DOHH2 (cell line): Measurements from ENCODE around the gene BROX.
"Not testable (repeated sequence)": the region's sequence is repeated elsewhere in the genome, so short reads cannot be mapped to it uniquely, and the experiment has no call there.

Source experiments
- H3F3A ChIP-seq: fragments of 200-600 bp; sonication (generic), shearing (Covaris generic); 2 replicates; pipeline ENCODE4 v1.6.0; 2016; ENCODE audit warnings: antibody characterized with exemption, mild to moderate bottlenecking; ENCODE audit not compliant: control insufficient read depth, insufficient read depth
- H3K27ac ChIP-seq: fragments of 200-600 bp; sonication (generic); 2 replicates; pipeline ENCODE4 v1.5.1; 2014; ENCODE audit warnings: low read depth, mild to moderate bottlenecking, low read length, moderate library complexity
- H3K27me3 ChIP-seq: fragments of 200-600 bp; sonication (generic); 2 replicates; pipeline ENCODE4 v1.6.1; 2014; ENCODE audit warnings: mild to moderate bottlenecking, low read length, mixed read lengths; ENCODE audit not compliant: control insufficient read depth
- H3K36me3 ChIP-seq: fragments of 200-600 bp; sonication (generic); 2 replicates; pipeline ENCODE4 v1.6.1; 2014; ENCODE audit warnings: mild to moderate bottlenecking, low read length, moderate library complexity, mixed read lengths; ENCODE audit not compliant: control insufficient read depth
- H3K4me1 ChIP-seq: fragments of 200-600 bp; sonication (generic); 2 replicates; pipeline ENCODE4 v1.6.1; 2014; ENCODE audit warnings: mild to moderate bottlenecking, low read length, mixed read lengths; ENCODE audit not compliant: control insufficient read depth
- H3K4me2 ChIP-seq: fragments of 200-600 bp; sonication (generic); 2 replicates; pipeline ENCODE4 v1.6.0; 2014; ENCODE audit warnings: mild to moderate bottlenecking, low read length, moderate library complexity
- H3K4me3 ChIP-seq: fragments of 200-600 bp; sonication (generic); 2 replicates; pipeline ENCODE4 v1.5.1; 2014; ENCODE audit warnings: mild to moderate bottlenecking, low read length, mixed read lengths
- H3K79me2 ChIP-seq: fragments of 200-600 bp; sonication (generic); 2 replicates; pipeline ENCODE4 v1.6.1; 2014; ENCODE audit warnings: mild to moderate bottlenecking, low read length, mixed read lengths; ENCODE audit not compliant: control insufficient read depth
- H3K9me2 ChIP-seq: fragments of 200-600 bp; sonication (generic); replicated peaks from 2 replicates; pipeline ENCODE4 v1.6.1; 2014; ENCODE audit warnings: mild to moderate bottlenecking, low read length, mixed read lengths; ENCODE audit not compliant: control insufficient read depth
- H3K9me3 ChIP-seq: fragments of 200-600 bp; sonication (generic); 2 replicates; pipeline ENCODE4 v1.6.1; 2014; ENCODE audit warnings: antibody characterized with exemption, low read length, mixed read lengths; ENCODE audit not compliant: control insufficient read depth, insufficient read depth
- H4K20me1 ChIP-seq: fragments of 200-600 bp; sonication (generic); 2 replicates; pipeline ENCODE4 v1.6.0; 2014; ENCODE audit warnings: low read depth, mild to moderate bottlenecking, antibody characterized with exemption, low read length, moderate library complexity; ENCODE audit not compliant: control insufficient read depth, insufficient read depth
- CTCF ChIP-seq: fragments of 200-600 bp; sonication (generic); IDR thresholded peaks from one replicate; pipeline ENCODE4 v1.5.1; 2014; ENCODE audit warnings: antibody characterized with exemption, mild to moderate bottlenecking, low read depth, low read length; ENCODE audit not compliant: poor library complexity, severe bottlenecking
- EZH2phosphoT487 ChIP-seq: fragments of 200-600 bp; sonication (generic); IDR thresholded peaks from 2 replicates; pipeline ENCODE4 v1.6.1; 2017; ENCODE audit warnings: borderline replicate concordance, mild to moderate bottlenecking, antibody characterized with exemption, low read length, moderate library complexity, mixed read lengths

Gene BROX

GRCh38 chr1:222761083-222761482 is 48.7 kb downstream of the BROX start:
- Histone ChIP-seq H3K4me1 (no peaks in the 10 kb centered on the region), H4K20me1 (no peaks in the 10 kb centered on the region), H3K9me2 (no peaks in the 10 kb centered on the region), H3K4me3 (no peak overlapping the region), H3K36me3 (no peaks in the 10 kb centered on the region), H3K79me2 (no peaks in the 10 kb centered on the region), H3K27me3 (no peaks in the 10 kb centered on the region), H3K27ac (no peak overlapping the region), H3K4me2 (no peak overlapping the region), H3K9me3 (no peaks in the 10 kb centered on the region), H3F3A (no peaks in the 10 kb centered on the region)
- TF ChIP-seq CTCF: no peak
- TF ChIP-seq EZH2phosphoT487: no peak

DNA sequence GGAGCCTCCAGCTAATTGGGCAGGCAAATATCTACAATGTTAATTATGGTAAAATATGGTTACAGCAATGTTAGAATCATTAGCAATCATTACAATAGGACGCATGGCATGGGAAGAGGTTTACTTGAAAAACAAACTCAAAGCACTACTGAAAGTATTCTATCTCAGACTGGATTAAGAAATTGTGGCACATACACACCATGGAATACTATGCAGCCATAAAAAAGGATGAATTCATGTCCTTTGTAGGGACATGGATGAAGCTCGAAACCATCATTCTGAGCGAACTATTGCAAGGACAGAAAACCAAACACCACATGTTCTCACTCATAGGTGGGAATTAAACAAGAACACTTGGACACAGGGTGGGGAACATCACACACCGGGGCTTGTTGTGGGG is 49.8 kb downstream of the BROX start:
- H4K20me1 ChIP-seq, H3K4me2 ChIP-seq, H3K36me3 ChIP-seq, H3K9me2 ChIP-seq, H3K79me2 ChIP-seq, H3K4me3 ChIP-seq, H3K27me3 ChIP-seq, H3K9me3 ChIP-seq, H3K27ac ChIP-seq, H3F3A ChIP-seq, H3K4me1 ChIP-seq: not testable (repeated sequence)

DNA sequence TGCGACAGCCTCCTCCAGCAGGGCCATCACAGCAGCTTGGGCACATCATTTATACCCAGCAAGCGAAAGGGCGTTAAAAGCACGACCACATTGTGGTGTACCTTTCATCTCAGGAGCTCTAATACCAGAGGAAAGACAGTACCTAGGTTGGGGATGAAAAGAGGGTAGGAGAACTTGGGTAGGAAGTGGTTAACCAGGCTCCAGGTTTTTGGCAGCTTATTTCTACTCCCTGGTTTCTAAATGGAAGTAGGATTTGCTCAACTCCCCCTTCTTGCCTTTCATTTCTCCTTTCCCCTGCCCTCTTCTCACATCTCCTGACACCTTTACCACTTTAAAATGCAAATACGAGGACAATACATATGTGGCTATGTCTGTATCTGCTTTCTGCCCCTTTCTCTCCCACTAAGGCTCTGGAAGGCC is 54.8 kb downstream of the BROX start:
- no peaks in the 10 kb centered on the region for H3K36me3 ChIP-seq
- H3K27ac ChIP-seq: no peak overlapping the region
- no peaks in the 10 kb centered on the region for H3K9me2 ChIP-seq
- no peaks in the 10 kb centered on the region for H3F3A ChIP-seq
- no peaks in the 10 kb centered on the region for H4K20me1 ChIP-seq
- no peaks in the 10 kb centered on the region for H3K27me3 ChIP-seq
- TF ChIP-seq EZH2phosphoT487 (no peak), CTCF (no peak)
- no peaks in the 10 kb centered on the region for H3K79me2 ChIP-seq
- H3K4me2 ChIP-seq: no peak overlapping the region
- peaks cover 6% of the 10 kb centered on the region for H3K4me1 ChIP-seq
- H3K4me3 ChIP-seq: no peak overlapping the region
- peaks cover 12% of the 10 kb centered on the region for H3K9me3 ChIP-seq

- TF ChIP-seq EZH2phosphoT487: no peak
- no peak for TF ChIP-seq CTCF
- no peak overlapping the region for H3K4me2 ChIP-seq
- H3K4me3 ChIP-seq: no peak overlapping the region
- no peaks in the 10 kb centered on the region for H4K20me1 ChIP-seq
- no peaks in the 10 kb centered on the region for H3K79me2 ChIP-seq
- H3K4me1 ChIP-seq: peaks cover 20% of the 10 kb centered on the region
- peaks cover 12% of the 10 kb centered on the region for H3K9me3 ChIP-seq
- no peaks in the 10 kb centered on the region for H3K9me2 ChIP-seq
- no peak overlapping the region for H3K27ac ChIP-seq
- peaks cover 5% of the 10 kb centered on the region for H3F3A ChIP-seq
- no peaks in the 10 kb centered on the region for H3K36me3 ChIP-seq
- no peaks in the 10 kb centered on the region for H3K27me3 ChIP-seq
Observed at GRCh38 chr1:222768592-222768991, 56.2 kb downstream of the BROX start.
